ENCODE results near the gene MRPL19.

Gene MRPL19

DNA sequence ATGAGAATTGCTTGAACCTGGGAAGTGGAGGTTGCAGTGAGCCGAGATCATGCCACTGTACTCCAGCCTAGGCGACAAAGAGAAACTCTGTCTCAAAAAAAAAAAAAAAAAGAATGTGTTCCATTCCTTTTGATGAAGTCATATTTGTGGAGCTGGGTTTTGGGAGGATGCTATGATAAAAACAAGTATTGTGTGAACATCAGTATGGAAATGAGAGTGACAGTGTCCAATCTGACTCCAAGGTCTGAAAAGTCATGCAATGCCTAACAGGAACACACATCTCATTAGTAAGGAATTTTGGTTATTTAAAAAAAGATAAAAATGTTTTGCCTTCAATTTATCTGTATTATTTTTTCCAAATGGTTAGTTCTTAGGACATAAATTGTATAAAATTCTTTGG, 52.3 kb downstream of the MRPL19 start:
- Histone ChIP-seq H3K4me1 (ENCODE audit: low read depth, poor library complexity, severe bottlenecking) (no peaks in the 10 kb centered on the region), H3K36me3 (ENCODE audit: insufficient read depth) (no peaks in the 10 kb centered on the region; the same call in 1 of the 2 replicates), H3K4me3 (IDR thresholded peaks at IDR 0.05; ENCODE audit: insufficient read depth, low read depth, low read length) (no peak overlapping the region), H3K27me3 (ENCODE audit: insufficient read depth, low read depth) (no peaks in the 10 kb centered on the region), H3K9ac (no peak overlapping the region), H3K4me2 (no peak overlapping the region), H4K20me1 (ENCODE audit: insufficient read depth) (no peaks in the 10 kb centered on the region), H2AFZ (ENCODE audit: low read depth) (no peak overlapping the region), H3K79me2 (ENCODE audit: insufficient read depth, low read depth) (no peaks in the 10 kb centered on the region), H3K27ac (no peak overlapping the region)
- TF ChIP-seq, protein P1, sequence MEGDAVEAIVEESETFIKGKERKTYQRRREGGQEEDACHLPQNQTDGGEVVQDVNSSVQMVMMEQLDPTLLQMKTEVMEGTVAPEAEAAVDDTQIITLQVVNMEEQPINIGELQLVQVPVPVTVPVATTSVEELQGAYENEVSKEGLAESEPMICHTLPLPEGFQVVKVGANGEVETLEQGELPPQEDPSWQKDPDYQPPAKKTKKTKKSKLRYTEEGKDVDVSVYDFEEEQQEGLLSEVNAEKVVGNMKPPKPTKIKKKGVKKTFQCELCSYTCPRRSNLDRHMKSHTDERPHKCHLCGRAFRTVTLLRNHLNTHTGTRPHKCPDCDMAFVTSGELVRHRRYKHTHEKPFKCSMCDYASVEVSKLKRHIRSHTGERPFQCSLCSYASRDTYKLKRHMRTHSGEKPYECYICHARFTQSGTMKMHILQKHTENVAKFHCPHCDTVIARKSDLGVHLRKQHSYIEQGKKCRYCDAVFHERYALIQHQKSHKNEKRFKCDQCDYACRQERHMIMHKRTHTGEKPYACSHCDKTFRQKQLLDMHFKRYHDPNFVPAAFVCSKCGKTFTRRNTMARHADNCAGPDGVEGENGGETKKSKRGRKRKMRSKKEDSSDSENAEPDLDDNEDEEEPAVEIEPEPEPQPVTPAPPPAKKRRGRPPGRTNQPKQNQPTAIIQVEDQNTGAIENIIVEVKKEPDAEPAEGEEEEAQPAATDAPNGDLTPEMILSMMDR (conservative IDR thresholded peaks at IDR 0.05; ENCODE audit: low read depth, low read length) = no peak

DNA sequence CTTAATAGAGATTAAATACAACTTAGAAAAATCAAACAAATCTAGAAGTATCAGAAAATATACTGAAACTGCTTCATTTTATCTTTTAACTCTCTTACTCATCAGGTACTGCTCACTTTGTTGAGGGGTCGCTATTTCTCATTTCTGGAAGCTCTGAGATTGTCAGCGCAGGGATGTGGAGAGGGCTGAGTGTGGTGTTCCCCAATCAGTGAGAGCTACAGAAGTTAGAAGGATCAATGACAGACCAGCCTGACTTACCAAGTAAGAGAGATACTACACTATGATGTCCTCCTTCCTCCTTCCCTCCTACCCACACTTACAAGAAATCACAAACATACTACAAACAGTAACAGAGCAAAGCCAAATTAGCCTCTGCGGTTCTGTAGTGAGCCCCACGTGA, 56.0 kb downstream of the MRPL19 start:
- no peak overlapping the region for H3K9ac ChIP-seq
- no peaks in the 10 kb centered on the region for H3K27me3 ChIP-seq (ENCODE audit: insufficient read depth, low read depth)
- no peak overlapping the region for H3K4me2 ChIP-seq
- H3K36me3 ChIP-seq (ENCODE audit: insufficient read depth) = no peaks in the 10 kb centered on the region; the same call in 1 of the 2 replicates
- H3K4me3 ChIP-seq (IDR thresholded peaks at IDR 0.05; ENCODE audit: insufficient read depth, low read depth, low read length) = no peak overlapping the region
- peaks cover 21% of the 10 kb centered on the region for H3K4me1 ChIP-seq (ENCODE audit: low read depth, poor library complexity, severe bottlenecking)
- no peak overlapping the region for H2AFZ ChIP-seq (ENCODE audit: low read depth)
- H4K20me1 ChIP-seq (ENCODE audit: insufficient read depth) = no peaks in the 10 kb centered on the region
- H3K27ac ChIP-seq = no peak overlapping the region
- TF ChIP-seq, protein P1 (conservative IDR thresholded peaks at IDR 0.05; ENCODE audit: low read depth, low read length) = no peak
- H3K79me2 ChIP-seq (ENCODE audit: insufficient read depth, low read depth) = peaks cover 12% of the 10 kb centered on the region; the same call in 1 of the 2 replicates

DNA sequence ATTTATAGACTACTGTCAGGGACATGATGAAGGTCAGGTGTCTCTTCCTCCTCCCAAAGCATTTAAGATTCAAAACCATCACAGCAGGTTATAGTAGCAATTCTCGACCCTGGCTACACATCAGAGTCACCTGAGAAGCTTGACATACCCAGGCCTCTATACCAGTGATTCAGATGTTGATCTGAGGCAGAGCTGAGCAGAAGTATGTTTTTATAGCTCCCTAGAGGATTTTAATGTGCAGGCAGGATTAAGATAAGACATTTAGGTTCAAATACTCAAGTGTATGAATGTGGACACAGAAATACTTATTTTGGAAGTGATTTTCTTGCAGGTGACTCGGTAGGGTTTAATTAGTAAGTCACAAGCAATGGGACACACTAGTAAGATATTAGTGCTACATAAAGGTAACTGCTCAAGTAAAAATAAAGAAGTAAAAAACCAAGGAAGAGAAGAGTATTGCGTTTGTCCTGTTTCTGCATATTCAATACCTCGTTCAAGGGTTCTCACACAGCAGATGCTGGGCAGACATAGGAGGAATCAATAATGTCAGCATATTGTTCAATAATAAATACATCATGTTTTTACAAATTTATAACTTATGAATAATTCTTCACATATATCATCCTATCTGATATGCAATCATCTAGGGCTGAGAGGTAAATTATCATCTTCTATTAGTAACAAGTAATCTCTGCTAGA, 57.2 kb downstream of the MRPL19 start:
- H3K79me2 ChIP-seq (ENCODE audit: insufficient read depth, low read depth) = peaks cover 24% of the 10 kb centered on the region; the same call in 1 of the 2 replicates
- no peak overlapping the region for H3K4me2 ChIP-seq
- H3K4me3 ChIP-seq (IDR thresholded peaks at IDR 0.05; ENCODE audit: insufficient read depth, low read depth, low read length) = no peak overlapping the region
- TF ChIP-seq, protein P1 (conservative IDR thresholded peaks at IDR 0.05; ENCODE audit: low read depth, low read length) = no peak
- H3K4me1 ChIP-seq (ENCODE audit: low read depth, poor library complexity, severe bottlenecking) = peaks cover 33% of the 10 kb centered on the region
- H3K27me3 ChIP-seq (ENCODE audit: insufficient read depth, low read depth) = no peaks in the 10 kb centered on the region
- H4K20me1 ChIP-seq (ENCODE audit: insufficient read depth) = no peaks in the 10 kb centered on the region
- no peak overlapping the region for H3K9ac ChIP-seq
- no peak overlapping the region for H3K27ac ChIP-seq
- H3K36me3 ChIP-seq (ENCODE audit: insufficient read depth) = no peaks in the 10 kb centered on the region; the same call in 1 of the 2 replicates
- no peak overlapping the region for H2AFZ ChIP-seq (ENCODE audit: low read depth)

DNA sequence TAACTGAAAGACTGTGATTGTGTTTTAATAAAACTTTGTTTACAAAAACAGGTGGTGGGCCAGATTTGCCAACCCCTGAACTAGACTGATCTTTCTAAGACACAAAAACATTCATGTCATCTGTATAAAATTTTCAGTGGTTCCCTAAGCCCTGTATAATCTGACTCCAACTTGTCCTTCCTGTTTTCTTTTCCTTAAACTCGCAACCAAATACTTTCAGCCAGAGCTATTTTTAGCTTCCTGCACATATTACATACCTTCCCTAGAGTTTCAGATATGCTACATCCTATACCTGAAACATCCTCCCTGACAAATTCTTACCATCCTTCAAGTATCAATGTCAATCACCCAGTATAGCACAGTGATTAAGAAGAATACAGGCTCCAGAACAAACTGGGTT, 59.3 kb downstream of the MRPL19 start:
- H3K27ac ChIP-seq = no peak overlapping the region
- H4K20me1 ChIP-seq (ENCODE audit: insufficient read depth) = no peaks in the 10 kb centered on the region
- peak overlapping the region; percentile 93 for H3K4me2 ChIP-seq

More for the DNA sequence above, 59.3 kb downstream of the MRPL19 start:
- Histone ChIP-seq H2AFZ (ENCODE audit: low read depth) (no peak overlapping the region), H3K79me2 (ENCODE audit: insufficient read depth, low read depth) (peaks cover 32% of the 10 kb centered on the region; the same call in 1 of the 2 replicates), H3K27me3 (ENCODE audit: insufficient read depth, low read depth) (no peaks in the 10 kb centered on the region), H3K4me3 (IDR thresholded peaks at IDR 0.05; ENCODE audit: insufficient read depth, low read depth, low read length) (no peak overlapping the region), H3K9ac (no peak overlapping the region), H3K36me3 (ENCODE audit: insufficient read depth) (no peaks in the 10 kb centered on the region; the same call in 1 of the 2 replicates), H3K4me1 (ENCODE audit: low read depth, poor library complexity, severe bottlenecking) (peaks cover 39% of the 10 kb centered on the region)
- TF ChIP-seq, protein P1 (conservative IDR thresholded peaks at IDR 0.05; ENCODE audit: low read depth, low read length) = no peak
